Erythroblast (primary cell): ENCODE measurements around the gene ADM2.

Experiments
- GATA1 ChIP-seq: IDR thresholded peaks from 2 replicates; pipeline ENCODE4 v1.6.1; 2011; ENCODE audit warnings: low read depth, mild to moderate bottlenecking, control low read depth, low read length, moderate library complexity
- POLR2A ChIP-seq: IDR thresholded peaks from 2 replicates; pipeline ENCODE4 v1.6.1; 2011; ENCODE audit warnings: mild to moderate bottlenecking, low read length

GRCh38 chr22:50445880-50446707 lies 35.2 kb upstream of the ADM2 start:
- TF ChIP-seq POLR2A: no peak
- no peak for TF ChIP-seq GATA1
